HEK293 (cell line): ENCODE data around the gene TMEM185B.

Experiments
- CTCF ChIA-PET: fragments of 350-600 bp; formaldehyde crosslinking; extraction: SDS; loops from one replicate; lab custom pipeline; 2021; ENCODE audit warnings: antibody characterized with exemption; lab: Yijun Ruan, JAX
- POLR2A ChIA-PET: fragments of 300-600 bp; formaldehyde crosslinking; extraction: SDS; loops from one replicate; lab custom pipeline; 2020; ENCODE audit warnings: antibody characterized with exemption, inconsistent platforms; lab: Yijun Ruan, JAX
- H3K27ac ChIP-seq: fragments of 200-500 bp; sonication (Bioruptor generic); 2 replicates; pipeline ENCODE4 v1.5.1; 2014; ENCODE audit warnings: low read depth, low read length, control low read depth, inconsistent platforms; ENCODE audit errors: extremely low read depth
- H3K36me3 ChIP-seq, 2 experiments: fragments of 200-500 bp in 1 of 2; sonication (Bioruptor generic) in 1 of 2; 1 replicate in 1 of 2; 2 replicates in 1 of 2; pipeline ENCODE4 v1.5.1; 2014 to 2017; ENCODE audit warnings: inconsistent platforms in 2 of 2, low read length in 2 of 2; ENCODE audit not compliant: control insufficient read depth in 2 of 2, insufficient read depth in 1 of 2
- H3K4me1 ChIP-seq: fragments of 200-500 bp; sonication (Bioruptor generic); 2 replicates; pipeline ENCODE4 v1.5.1; 2014; ENCODE audit warnings: mild to moderate bottlenecking, low read length, inconsistent platforms; ENCODE audit not compliant: control insufficient read depth, insufficient read depth
- H3K4me3 ChIP-seq: 2 replicates; pipeline ENCODE4 v1.5.1; 2011; ENCODE audit warnings: low read depth, mild to moderate bottlenecking, control low read depth, low read length, moderate library complexity
- H3K9me3 ChIP-seq: fragments of 200-500 bp; sonication (Bioruptor generic); 2 replicates; pipeline ENCODE4 v1.5.1; 2014; ENCODE audit warnings: low read depth, low read length, inconsistent platforms; ENCODE audit not compliant: control insufficient read depth, insufficient read depth
- BCL11B ChIP-seq: fragments of 450-650 bp; formaldehyde crosslinking; IDR thresholded peaks from 2 replicates; pipeline ENCODE4 v1.5.1; 2016; ENCODE audit warnings: low read depth, missing biosample characterization, missing genetic modification characterization
- ELK4 ChIP-seq: IDR thresholded peaks from 2 replicates; pipeline ENCODE4 v1.6.1; 2011; ENCODE audit warnings: mild to moderate bottlenecking, low read depth, low read length, borderline replicate concordance
- FEZF1 ChIP-seq: fragments of 450-650 bp; formaldehyde crosslinking; IDR thresholded peaks from 2 replicates; pipeline ENCODE4 v1.5.1; 2016; ENCODE audit warnings: missing biosample characterization, missing genetic modification characterization
- GLI4 ChIP-seq: fragments of 450-650 bp; formaldehyde crosslinking; IDR thresholded peaks from 2 replicates; pipeline ENCODE4 v1.5.1; 2016; ENCODE audit warnings: missing biosample characterization, missing genetic modification characterization
- GLIS2 ChIP-seq: fragments of 450-650 bp; formaldehyde crosslinking; IDR thresholded peaks from 2 replicates; pipeline ENCODE4 v1.5.1; 2016; ENCODE audit warnings: missing biosample characterization, missing genetic modification characterization
- HOXC10 ChIP-seq: sonication (generic); formaldehyde crosslinking; IDR thresholded peaks from 2 replicates; pipeline ENCODE4 v1.8.1; 2023; ENCODE audit warnings: mild to moderate bottlenecking, missing genetic modification reagents
- IKZF3 ChIP-seq: fragments of 450-650 bp; IDR thresholded peaks from 2 replicates; pipeline ENCODE4 v1.5.0; 2018; ENCODE audit warnings: missing biosample characterization, mild to moderate bottlenecking, missing genetic modification characterization, moderate library complexity
- TRIM28 ChIP-seq: IDR thresholded peaks from 2 replicates; pipeline ENCODE4 v1.6.1; 2011; ENCODE audit warnings: low read length, control low read depth, borderline replicate concordance
- ZBTB48 ChIP-seq: fragments of 450-650 bp; formaldehyde crosslinking; IDR thresholded peaks from 2 replicates; pipeline ENCODE4 v1.5.1; 2016; ENCODE audit warnings: missing biosample characterization, missing genetic modification characterization
- ZFP37 ChIP-seq: fragments of 450-650 bp; formaldehyde crosslinking; IDR thresholded peaks from 2 replicates; pipeline ENCODE4 v1.5.1; 2016; ENCODE audit warnings: missing biosample characterization, missing genetic modification characterization
- ZNF10 ChIP-seq: fragments of 450-650 bp; formaldehyde crosslinking; IDR thresholded peaks from 2 replicates; pipeline ENCODE4 v1.5.1; 2017; ENCODE audit warnings: missing biosample characterization, missing genetic modification characterization
- ZNF121 ChIP-seq: fragments of 450-650 bp; formaldehyde crosslinking; IDR thresholded peaks from 2 replicates; pipeline ENCODE4 v1.5.1; 2016; ENCODE audit warnings: missing biosample characterization, missing genetic modification characterization
- ZNF155 ChIP-seq: fragments of 450-650 bp; formaldehyde crosslinking; IDR thresholded peaks from 2 replicates; pipeline ENCODE4 v1.5.1; 2016; ENCODE audit warnings: missing biosample characterization, missing genetic modification characterization
- ZNF175 ChIP-seq: fragments of 450-650 bp; formaldehyde crosslinking; IDR thresholded peaks from 2 replicates; pipeline ENCODE4 v1.5.1; 2016; ENCODE audit warnings: missing biosample characterization, missing genetic modification characterization
- ZNF202 ChIP-seq: fragments of 450-650 bp; formaldehyde crosslinking; IDR thresholded peaks from 2 replicates; pipeline ENCODE4 v1.5.1; 2016; ENCODE audit warnings: missing biosample characterization, missing genetic modification characterization, borderline replicate concordance
- ZNF239 ChIP-seq: fragments of 450-650 bp; formaldehyde crosslinking; IDR thresholded peaks from 2 replicates; pipeline ENCODE4 v1.5.1; 2016; ENCODE audit warnings: missing biosample characterization, missing genetic modification characterization
- ZNF280D ChIP-seq: fragments of 450-650 bp; formaldehyde crosslinking; IDR thresholded peaks from 2 replicates; pipeline ENCODE4 v1.5.1; 2016; ENCODE audit warnings: missing biosample characterization, missing genetic modification characterization
- ZNF292 ChIP-seq: fragments of 450-650 bp; formaldehyde crosslinking; IDR thresholded peaks from 2 replicates; pipeline ENCODE4 v1.5.1; 2016; ENCODE audit warnings: low read depth, missing biosample characterization, missing genetic modification characterization, borderline replicate concordance
- ZNF335 ChIP-seq: fragments of 450-650 bp; formaldehyde crosslinking; conservative IDR thresholded peaks from 2 replicates; pipeline ENCODE4 v1.5.1; 2016; ENCODE audit warnings: missing biosample characterization, missing genetic modification characterization
- ZNF391 ChIP-seq: fragments of 450-650 bp; formaldehyde crosslinking; IDR thresholded peaks from 2 replicates; pipeline ENCODE4 v1.5.1; 2016; ENCODE audit warnings: low read depth, missing biosample characterization, missing genetic modification characterization, borderline replicate concordance
- ZNF423 ChIP-seq: fragments of 450-650 bp; formaldehyde crosslinking; IDR thresholded peaks from 2 replicates; pipeline ENCODE4 v1.5.1; 2016; ENCODE audit warnings: missing biosample characterization, missing genetic modification characterization
- ZNF544 ChIP-seq: fragments of 450-650 bp; formaldehyde crosslinking; IDR thresholded peaks from 2 replicates; pipeline ENCODE4 v1.5.0; 2017; ENCODE audit warnings: missing biosample characterization, missing genetic modification characterization
- ZNF548 ChIP-seq: fragments of 450-650 bp; formaldehyde crosslinking; IDR thresholded peaks from 2 replicates; pipeline ENCODE4 v1.5.1; 2016; ENCODE audit warnings: missing biosample characterization, missing genetic modification characterization
- ZNF555 ChIP-seq: fragments of 450-650 bp; formaldehyde crosslinking; conservative IDR thresholded peaks from 2 replicates; pipeline ENCODE4 v1.5.1; 2017; ENCODE audit warnings: missing biosample characterization, mild to moderate bottlenecking, missing genetic modification characterization, inconsistent platforms
- ZNF585B ChIP-seq: fragments of 450-650 bp; formaldehyde crosslinking; IDR thresholded peaks from 2 replicates; pipeline ENCODE4 v1.5.1; 2016; ENCODE audit warnings: missing biosample characterization, missing genetic modification characterization
- ZNF624 ChIP-seq: fragments of 450-650 bp; formaldehyde crosslinking; IDR thresholded peaks from 2 replicates; pipeline ENCODE4 v1.5.1; 2017; ENCODE audit warnings: missing biosample characterization, missing genetic modification characterization
- ZNF76 ChIP-seq: fragments of 450-650 bp; formaldehyde crosslinking; IDR thresholded peaks from 2 replicates; pipeline ENCODE4; 2016; ENCODE audit warnings: low read depth, missing biosample characterization, missing genetic modification characterization, borderline replicate concordance
- ZNF843 ChIP-seq: fragments of 450-650 bp; formaldehyde crosslinking; IDR thresholded peaks from 2 replicates; pipeline ENCODE4 v1.5.1; 2016; ENCODE audit warnings: missing biosample characterization, missing genetic modification characterization
- TF ChIP-seq, protein P1 (sequence below): fragments of 450-650 bp; formaldehyde crosslinking; IDR thresholded peaks from 2 replicates; pipeline ENCODE4 v1.5.1; 2016; ENCODE audit warnings: missing biosample characterization, missing genetic modification characterization
- TF ChIP-seq, protein P2 (sequence below): sonication (generic); formaldehyde crosslinking; IDR thresholded peaks from 2 replicates; pipeline ENCODE4 v1.8.1; 2022; ENCODE audit warnings: mild to moderate bottlenecking, moderate library complexity, missing genetic modification reagents
- TF ChIP-seq, protein P3 (sequence below): fragments of 450-650 bp; formaldehyde crosslinking; IDR thresholded peaks from 2 replicates; pipeline ENCODE4 v1.5.1; 2017; ENCODE audit warnings: missing biosample characterization, missing genetic modification characterization

Gene TMEM185B

DNA sequence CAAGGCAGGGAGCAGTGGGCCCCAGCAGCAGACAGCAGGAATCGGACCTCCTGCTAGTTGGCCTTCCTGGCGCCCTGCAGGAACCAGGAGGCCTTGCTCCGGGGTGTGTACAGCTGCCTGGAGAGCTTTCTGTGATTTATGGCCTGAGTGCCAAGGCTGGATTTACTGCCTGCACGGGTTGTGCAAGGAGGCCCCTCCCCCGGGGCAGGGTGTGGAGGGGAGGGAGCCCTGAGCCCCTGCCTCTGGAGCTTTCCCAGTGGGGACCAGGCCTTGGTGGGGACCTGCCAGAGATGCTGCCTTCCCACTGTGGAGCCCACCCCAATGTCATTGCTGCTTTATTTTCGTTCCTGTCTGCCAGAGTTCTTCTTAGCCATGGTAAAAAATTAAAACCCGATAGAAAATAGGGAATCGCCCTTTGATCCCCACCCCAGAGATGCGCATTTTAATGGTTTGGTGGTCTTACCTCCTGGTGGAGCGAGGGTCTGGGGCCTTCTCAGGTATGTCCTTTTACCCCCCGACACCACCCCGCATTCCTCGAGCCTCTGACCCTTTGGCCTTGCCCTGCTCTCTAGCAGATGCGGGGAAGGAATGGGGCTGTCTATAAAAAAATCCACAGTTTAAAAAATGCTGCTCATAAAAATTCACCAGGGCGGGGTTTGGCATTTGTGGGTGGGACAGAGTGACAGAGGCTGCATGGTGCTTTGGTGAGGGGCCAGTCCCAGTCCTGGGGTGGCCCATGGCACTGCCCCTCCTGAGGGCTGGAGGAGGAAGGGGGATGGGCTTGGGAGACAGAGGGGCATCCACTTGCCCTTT is 22.5 kb upstream of the TMEM185B start:
- Histone ChIP-seq H3K4me1 (peaks cover 13% of the 10 kb centered on the region), H3K9me3 (no peaks in the 10 kb centered on the region), H3K27ac (no peak overlapping the region), H3K36me3 (no peaks in the 10 kb centered on the region), H3K4me3 (no peak overlapping the region)
- ChIA-PET CTCF (interaction anchor here (0.7 kb wide), 1 partner anchor 67 kb away, joined by 4 read pairs; no protein-coding TSS in a partner anchor), POLR2A (interaction anchor here (0.9 kb wide), 1 partner anchor 23 kb away, joined by 3 read pairs; the partner anchor contains the start of gene TMEM185B)
- TF ChIP-seq IKZF3 (tag by site-specific recombination) (peak; percentile 30; the same call in 1 of the 2 replicates), ZNF175 (tag by site-specific recombination) (no peak), ZNF155 (tag by site-specific recombination) (no peak), GLIS2 (tag by site-specific recombination) (peak; percentile 27; the same call in 1 of the 2 replicates), ZNF121 (tag by site-specific recombination) (no peak), ZNF544 (tag by site-specific recombination) (no peak), ZNF624 (tag by site-specific recombination) (no peak), TRIM28 (0 out of 2 replicates have a peak, but pooled peaks have one; percentile 33), ZNF585B (tag by site-specific recombination) (no peak), FEZF1 (tag by site-specific recombination) (peak; percentile 52; the same call in 1 of the 2 replicates), HOXC10 (CRISPR knock-in tag) (0 out of 2 replicates have a peak, but pooled peaks have one; percentile 81), ZNF555 (no peak), ZNF335 (tag by site-specific recombination) (no peak), ZNF292 (no peak), ZNF423 (tag by site-specific recombination) (peak; percentile 89), GLI4 (tag by site-specific recombination) (no peak), ZNF239 (tag by site-specific recombination) (no peak), ZNF391 (no peak), ZBTB48 (tag by site-specific recombination) (no peak), ZNF843 (tag by site-specific recombination) (no peak), ZNF202 (tag by site-specific recombination) (no peak), ELK4 (no peak), ZNF280D (tag by site-specific recombination) (no peak), ZNF76 (tag by site-specific recombination) (no peak), ZFP37 (no peak), ZNF548 (tag by site-specific recombination) (no peak), ZNF10 (no peak), BCL11B (tag by site-specific recombination) (no peak)
- TF ChIP-seq, protein P1, sequence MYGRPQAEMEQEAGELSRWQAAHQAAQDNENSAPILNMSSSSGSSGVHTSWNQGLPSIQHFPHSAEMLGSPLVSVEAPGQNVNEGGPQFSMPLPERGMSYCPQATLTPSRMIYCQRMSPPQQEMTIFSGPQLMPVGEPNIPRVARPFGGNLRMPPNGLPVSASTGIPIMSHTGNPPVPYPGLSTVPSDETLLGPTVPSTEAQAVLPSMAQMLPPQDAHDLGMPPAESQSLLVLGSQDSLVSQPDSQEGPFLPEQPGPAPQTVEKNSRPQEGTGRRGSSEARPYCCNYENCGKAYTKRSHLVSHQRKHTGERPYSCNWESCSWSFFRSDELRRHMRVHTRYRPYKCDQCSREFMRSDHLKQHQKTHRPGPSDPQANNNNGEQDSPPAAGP, result no peak; the same call in 1 of the 2 replicates
- TF ChIP-seq, protein P2, sequence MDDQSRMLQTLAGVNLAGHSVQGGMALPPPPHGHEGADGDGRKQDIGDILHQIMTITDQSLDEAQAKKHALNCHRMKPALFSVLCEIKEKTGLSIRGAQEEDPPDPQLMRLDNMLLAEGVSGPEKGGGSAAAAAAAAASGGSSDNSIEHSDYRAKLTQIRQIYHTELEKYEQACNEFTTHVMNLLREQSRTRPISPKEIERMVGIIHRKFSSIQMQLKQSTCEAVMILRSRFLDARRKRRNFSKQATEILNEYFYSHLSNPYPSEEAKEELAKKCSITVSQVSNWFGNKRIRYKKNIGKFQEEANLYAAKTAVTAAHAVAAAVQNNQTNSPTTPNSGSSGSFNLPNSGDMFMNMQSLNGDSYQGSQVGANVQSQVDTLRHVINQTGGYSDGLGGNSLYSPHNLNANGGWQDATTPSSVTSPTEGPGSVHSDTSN (CRISPR knock-in tag), result peak; percentile 58; the same call in 1 of the 2 replicates
- TF ChIP-seq, protein P3, sequence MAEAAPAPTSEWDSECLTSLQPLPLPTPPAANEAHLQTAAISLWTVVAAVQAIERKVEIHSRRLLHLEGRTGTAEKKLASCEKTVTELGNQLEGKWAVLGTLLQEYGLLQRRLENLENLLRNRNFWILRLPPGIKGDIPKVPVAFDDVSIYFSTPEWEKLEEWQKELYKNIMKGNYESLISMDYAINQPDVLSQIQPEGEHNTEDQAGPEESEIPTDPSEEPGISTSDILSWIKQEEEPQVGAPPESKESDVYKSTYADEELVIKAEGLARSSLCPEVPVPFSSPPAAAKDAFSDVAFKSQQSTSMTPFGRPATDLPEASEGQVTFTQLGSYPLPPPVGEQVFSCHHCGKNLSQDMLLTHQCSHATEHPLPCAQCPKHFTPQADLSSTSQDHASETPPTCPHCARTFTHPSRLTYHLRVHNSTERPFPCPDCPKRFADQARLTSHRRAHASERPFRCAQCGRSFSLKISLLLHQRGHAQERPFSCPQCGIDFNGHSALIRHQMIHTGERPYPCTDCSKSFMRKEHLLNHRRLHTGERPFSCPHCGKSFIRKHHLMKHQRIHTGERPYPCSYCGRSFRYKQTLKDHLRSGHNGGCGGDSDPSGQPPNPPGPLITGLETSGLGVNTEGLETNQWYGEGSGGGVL (tag by site-specific recombination), result no peak
